HTERT RPE-1 (cell line): ENCODE data around the gene CAMTA1.

ENCODE experiments used
- in situ Hi-C: fragments of 300-500 bp; cut with MboI; formaldehyde crosslinking; loops from 4 replicates; pipeline ENCODE4 v1.14.3; 2020; ENCODE audit warnings: low sequenced_read_pairs

CAMTA1 gene

DNA sequence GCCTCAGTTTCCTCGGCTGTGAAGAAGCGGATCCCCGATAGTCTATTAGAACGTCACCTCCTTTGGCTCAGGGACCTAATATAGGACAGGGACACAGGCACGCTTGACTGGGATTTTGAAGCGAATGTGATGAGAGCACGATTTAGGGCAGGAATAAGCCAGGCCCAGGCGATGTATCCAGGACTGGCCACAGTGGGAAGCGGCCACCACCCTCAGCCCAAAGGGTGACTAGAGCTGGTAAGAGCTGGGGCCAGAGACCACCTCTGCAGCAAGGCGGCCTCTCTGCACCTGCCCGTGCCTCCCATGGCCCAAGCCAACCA is 885.9 kb downstream of the CAMTA1 start:
- in situ Hi-C loops: no loop called here

GRCh38 chr1:7671676-7672075 is 886.4 kb downstream of the CAMTA1 start:
- in situ Hi-C loops: no loop called here

GRCh38 chr1:7672864-7673263 is 887.6 kb downstream of the CAMTA1 start:
- in situ Hi-C loops: no loop called here

DNA sequence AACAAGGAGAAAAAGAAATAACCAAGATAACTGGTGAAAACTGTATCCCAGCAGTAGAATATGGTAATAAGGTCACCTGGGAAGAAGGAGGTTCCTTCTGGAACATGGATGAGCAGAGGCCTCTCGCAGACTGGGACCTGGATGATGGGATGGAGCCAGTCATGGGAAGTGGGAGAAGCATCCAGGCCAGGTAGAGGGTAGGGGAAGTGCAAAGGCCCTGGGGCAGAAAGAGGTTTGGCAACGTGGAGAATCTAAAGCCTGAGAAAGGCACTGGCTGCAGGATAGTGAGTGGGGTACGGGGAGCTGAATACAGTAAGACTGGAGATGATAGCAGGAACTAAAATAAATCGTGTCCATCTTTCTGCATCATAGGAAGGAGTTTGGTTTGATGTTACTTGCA is 889.7 kb downstream of the CAMTA1 start:
- in situ Hi-C loops: no loop called here

- in situ Hi-C loops: no loop called here
Observed at GRCh38 chr1:7675431-7676273, 890.4 kb downstream of the CAMTA1 start.

DNA sequence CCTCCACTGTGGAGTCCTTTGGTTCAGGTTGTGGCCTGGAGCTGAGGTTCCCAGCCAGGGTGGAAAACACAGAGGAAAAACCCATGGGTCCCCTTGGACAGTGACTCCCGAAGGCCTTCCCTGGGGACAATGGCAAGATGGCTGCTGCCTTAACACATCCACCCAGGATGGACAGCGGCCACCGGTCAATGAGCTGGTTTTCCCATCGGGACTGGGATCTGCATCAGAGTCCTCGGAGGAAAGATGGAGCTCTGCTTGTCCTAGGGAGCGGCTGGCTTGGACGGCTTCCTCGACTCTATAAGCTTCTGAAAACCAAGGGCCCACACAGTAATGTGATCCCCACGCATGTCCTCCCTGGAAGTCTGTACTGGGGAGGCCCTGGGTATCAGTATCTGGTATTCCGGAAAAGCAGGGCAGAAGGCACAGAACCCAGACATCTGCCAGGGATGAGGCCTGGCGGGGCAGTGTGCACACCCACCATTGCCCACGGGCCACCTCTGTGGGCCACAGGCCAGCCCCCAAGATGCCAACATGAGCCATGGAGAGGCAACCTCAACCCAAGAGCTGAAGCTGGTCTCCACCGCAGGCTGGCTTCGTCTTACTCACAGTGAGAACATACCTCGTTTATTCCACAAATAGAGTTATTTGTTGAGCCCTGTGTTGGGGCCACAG is 891.2 kb downstream of the CAMTA1 start:
- in situ Hi-C loops: no loop called here

DNA sequence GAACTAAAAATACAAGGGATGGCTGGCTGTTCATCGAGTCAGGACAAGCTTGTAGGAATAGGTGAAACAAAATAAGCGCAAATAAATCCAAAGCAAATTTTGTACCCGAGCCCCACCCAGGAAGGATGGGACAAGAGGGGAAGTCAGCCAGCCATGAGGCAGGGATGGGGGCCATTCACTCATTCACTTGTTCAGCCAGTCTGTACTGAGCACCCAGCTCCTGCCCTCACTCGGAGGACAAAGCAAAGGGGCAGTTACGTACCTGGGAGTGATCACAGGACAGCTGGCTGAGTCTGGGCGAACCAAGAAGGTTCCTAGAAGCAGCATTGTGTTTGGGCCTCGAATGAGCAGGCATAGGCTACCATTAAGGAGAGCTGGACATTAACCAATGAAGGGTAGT is 891.9 kb downstream of the CAMTA1 start:
- in situ Hi-C loops: no loop called here

- in situ Hi-C loops: no loop called here
Observed at GRCh38 chr1:7677815-7678214, 892.6 kb downstream of the CAMTA1 start.

DNA sequence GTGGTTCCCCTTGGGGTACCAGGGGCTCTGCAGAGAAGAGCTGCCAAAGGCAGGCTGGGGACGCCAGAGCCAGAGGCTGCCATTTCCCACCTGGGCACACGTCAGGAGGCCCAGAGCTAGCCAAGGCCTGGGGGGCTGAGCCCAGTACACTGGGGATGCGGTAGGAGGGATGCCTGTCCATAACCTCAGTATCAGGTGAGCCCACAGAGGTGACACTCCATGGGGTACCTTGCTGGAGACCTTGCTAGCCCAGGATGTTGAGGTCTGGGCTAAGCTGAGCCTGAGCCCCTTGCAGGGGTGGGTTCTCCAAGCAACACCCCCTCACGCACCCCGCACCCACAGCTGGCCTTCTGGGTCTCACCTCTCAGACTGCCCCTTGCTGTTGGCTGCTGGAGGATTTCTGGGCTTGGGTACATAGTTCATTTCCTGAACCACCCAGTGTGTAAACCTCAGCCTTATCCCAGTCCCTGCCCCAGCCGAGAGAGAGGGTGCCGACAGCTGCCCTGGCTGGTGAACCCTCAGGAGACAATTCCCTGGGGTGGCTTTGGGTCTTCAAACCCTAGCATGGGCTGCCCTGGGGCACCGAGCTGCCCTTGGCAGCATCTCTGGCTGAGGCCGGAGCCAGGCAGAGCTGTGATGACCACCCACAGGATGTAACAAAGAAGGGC is 893.4 kb downstream of the CAMTA1 start:
- in situ Hi-C loops: no loop called here

GRCh38 chr1:7679159-7679872 is 894.1 kb downstream of the CAMTA1 start:
- in situ Hi-C loops: no loop called here

DNA sequence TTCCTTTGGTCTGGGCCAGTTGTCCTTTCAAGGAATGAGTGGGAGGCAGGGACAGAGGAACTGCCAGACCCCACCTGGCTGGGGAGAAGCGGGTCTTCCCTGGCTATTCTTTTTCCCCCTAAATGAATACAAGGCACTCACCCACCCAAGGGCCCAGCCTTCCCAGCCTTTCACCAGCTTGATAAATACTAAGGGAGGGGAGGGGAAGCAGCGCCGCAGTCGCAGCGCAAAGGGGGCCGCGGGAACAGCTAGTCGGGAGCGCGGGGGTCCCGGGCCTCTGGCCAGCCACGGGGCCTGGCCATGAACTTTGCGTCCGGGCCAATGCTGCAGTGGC is 894.6 kb downstream of the CAMTA1 start:
- in situ Hi-C loops: no loop called here

GRCh38 chr1:7680207-7680954 is 895.1 kb downstream of the CAMTA1 start:
- in situ Hi-C loops: no loop called here

GRCh38 chr1:7680955-7681268 is 895.7 kb downstream of the CAMTA1 start:
- in situ Hi-C loops: no loop called here

- in situ Hi-C loops: no loop called here
Observed at GRCh38 chr1:7681401-7681800, 896.1 kb downstream of the CAMTA1 start.

DNA sequence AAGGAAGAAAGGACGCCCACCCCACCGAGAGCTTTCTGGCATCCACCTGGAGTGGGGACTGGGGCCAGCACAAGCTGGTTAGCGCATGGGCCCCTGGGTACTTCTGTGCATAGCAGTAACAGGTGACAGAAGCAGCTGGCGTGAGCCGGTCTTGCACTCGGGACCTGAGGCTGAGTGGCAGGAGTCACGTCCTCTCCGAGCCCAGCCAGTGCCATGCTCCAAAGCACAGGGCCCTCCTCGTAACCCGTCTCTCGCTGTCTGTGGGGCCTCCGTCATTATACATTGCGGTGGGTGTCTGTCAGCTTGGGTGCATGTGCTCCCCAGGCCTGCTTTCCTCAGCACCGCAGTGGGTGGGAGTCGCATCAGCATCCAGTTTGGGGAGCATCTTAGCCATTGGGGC is 898.3 kb downstream of the CAMTA1 start:
- in situ Hi-C loops: no loop called here

DNA sequence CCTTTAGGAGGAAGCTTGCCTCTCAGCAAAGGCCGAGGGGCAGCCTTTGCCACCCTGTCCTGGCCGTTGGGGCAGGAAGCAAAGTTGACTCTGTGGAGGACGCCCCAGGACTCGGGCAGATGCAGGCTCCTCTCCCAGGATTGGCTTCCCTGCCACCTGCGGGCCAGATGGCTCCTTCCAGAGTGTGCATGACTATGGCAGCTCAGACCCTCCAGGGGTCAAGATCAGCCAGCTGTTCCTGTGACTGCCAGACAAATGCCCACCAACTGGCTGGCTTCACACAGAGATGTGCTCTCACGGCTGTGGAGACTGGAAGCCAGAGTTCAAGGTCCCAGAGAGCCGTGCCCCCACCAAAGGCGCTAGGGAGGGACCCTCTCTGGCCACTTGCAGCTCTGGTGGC is 898.9 kb downstream of the CAMTA1 start:
- in situ Hi-C loops: no loop called here

DNA sequence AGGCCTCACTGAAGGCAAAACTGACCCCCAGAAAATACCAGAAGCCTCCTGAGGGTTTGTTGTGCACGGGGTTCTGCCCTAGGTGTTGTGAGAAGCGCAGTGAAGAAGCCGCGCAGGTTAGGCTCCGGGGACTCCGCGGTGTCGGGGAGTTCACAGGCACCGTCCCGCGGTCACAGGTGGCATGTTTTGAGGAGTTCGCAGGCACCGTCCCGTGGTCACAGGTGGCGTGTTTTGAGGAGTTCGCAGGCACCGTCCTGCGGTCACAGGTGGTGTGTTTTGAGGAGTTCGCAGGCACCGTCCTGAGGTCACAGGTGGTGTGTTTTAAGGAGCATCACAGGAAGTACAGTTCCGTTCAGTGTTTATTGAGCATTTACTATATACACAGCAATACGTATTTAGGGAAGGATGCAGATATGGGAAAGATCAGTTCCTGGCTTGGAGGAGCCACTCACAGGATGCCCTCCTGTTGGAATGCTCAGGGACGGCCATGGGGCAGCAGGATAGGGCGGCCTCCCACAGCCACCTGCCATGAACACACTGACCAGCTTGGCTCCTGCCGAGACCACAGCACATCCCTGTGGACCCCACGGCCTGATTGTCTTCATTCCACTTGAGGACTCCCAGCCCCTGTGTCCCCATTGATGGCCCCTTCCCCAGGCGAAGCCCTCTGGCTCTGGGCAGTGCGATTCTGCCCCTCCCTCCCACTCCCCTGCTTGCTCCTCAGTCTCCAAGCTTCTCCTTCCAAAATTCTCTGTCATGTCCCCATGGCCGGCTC is 899.8 kb downstream of the CAMTA1 start:
- in situ Hi-C loops: no loop called here

DNA sequence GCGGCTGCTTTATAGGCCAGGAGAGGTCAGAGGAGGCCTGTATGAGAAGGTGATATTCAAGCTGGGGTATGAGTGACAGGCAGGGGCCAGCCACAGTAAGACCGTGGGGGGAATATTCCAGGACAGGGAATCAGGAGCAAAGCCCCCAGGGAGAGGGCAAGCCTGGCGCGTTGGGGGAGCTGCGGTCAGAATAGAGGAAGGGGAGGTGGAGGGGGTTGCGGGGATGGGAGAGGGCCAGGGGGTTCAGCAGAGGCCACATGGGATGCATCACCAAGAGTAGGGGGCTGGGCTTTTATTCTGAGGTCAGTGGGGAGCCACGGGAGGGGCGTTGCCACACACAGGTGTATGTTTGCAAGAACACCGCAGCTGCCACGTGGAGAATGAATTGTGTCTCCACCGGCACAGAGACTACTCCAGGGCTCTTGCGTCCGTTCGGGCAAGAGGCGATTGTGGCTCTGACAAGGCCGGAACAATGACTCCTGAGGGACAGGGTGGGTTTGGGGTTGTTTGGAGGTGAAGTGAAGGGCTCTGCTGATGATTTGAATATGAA is 901.1 kb downstream of the CAMTA1 start:
- in situ Hi-C loops: no loop called here

DNA sequence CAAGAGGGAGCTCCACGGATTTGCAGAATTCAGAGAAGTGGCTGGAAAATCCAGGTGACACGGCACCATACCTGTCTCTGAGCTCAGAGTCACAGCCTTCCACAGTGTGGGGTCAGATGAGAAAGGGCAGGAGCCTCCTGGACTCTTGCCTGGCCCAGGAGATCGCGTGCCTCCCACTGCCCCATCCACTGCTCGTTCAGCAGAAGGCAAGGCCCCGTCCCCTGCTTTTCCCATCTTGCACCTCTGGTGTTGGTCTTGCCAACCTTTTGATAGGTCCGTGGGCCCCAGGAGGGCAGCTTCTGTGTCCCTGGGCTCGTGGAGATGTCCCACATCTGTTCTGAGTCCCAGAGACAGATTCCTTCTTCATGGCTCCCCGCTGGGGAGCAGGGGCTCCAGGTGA is 902.2 kb downstream of the CAMTA1 start:
- in situ Hi-C loops: no loop called here

- in situ Hi-C loops: no loop called here
Observed at GRCh38 chr1:7688659-7689058, 903.4 kb downstream of the CAMTA1 start.
